BJ (cell line): ENCODE measurements around the gene RAP2C. TPM values are rescaled to one million over a fixed set of nuclear protein-coding genes. Genes with fewer than 3 reads are reported as not detected.

Source experiments
- CTCF ChIA-PET: fragments of 350-600 bp; formaldehyde crosslinking; extraction: SDS; loops from one replicate; lab custom pipeline; 2021; ENCODE audit warnings: antibody characterized with exemption, inconsistent platforms; lab: Yijun Ruan, JAX
- POLR2A ChIA-PET: fragments of 300-600 bp; sonication (Branson Sonifier 250); formaldehyde crosslinking; extraction: SDS; loops from one replicate; lab custom pipeline; 2021; ENCODE audit warnings: antibody characterized with exemption; lab: Charles Lee
- DNase-seq: peaks from one replicate; pipeline ENCODE4 v3.0.0-alpha.2; 2011; ENCODE audit warnings: low read depth
- H3K27me3 ChIP-seq: 2 replicates; pipeline ENCODE4 v1.6.0; 2011; ENCODE audit warnings: low read length; ENCODE audit not compliant: control insufficient read depth, insufficient read depth
- H3K36me3 ChIP-seq: 2 replicates; pipeline ENCODE4 v1.5.1; 2011; ENCODE audit warnings: low read length; ENCODE audit not compliant: control insufficient read depth, insufficient read depth
- H3K4me3 ChIP-seq: 2 replicates; pipeline ENCODE4 v1.5.1; 2011; ENCODE audit warnings: low read depth, mild to moderate bottlenecking, control low read depth, low read length
- CTCF ChIP-seq: IDR thresholded peaks from 2 replicates; pipeline ENCODE4 v1.5.1; 2011; ENCODE audit warnings: low read depth, mild to moderate bottlenecking, control low read depth, inconsistent platforms, low read length, moderate library complexity; ENCODE audit not compliant: insufficient read depth
- polyA plus RNA-seq: library from polyadenylated mRNA; depleted of rRNA; stranded (reverse); fragments of >200 nt; gene quantifications from 2 replicates; pipeline ENCODE4 v1.2.3, GENCODE V29; 2011

RAP2C gene
- polyA plus RNA-seq, 1 experiment, result 9.0 TPM

GRCh38 chrX:132226169-132226568, 6.9 kb upstream of the RAP2C start:
- Histone ChIP-seq H3K27me3 (no peaks in the 10 kb centered on the region), H3K36me3 (no peaks in the 10 kb centered on the region), H3K4me3 (no peak overlapping the region)
- ChIA-PET POLR2A (interaction anchor here (0.6 kb wide), 1 partner anchor 135 kb away, joined by 4 read pairs; no protein-coding TSS in a partner anchor), CTCF (interaction anchor here (0.5 to 1.8 kb wide), 5 partner anchors 66 to 388 kb away, joined by 3 to 10 read pairs (median 4); no protein-coding TSS in a partner anchor)
- peak; percentile 36; the same call in 1 of the 2 replicates for TF ChIP-seq CTCF
- no peak for DNase-seq

GRCh38 chrX:132218100-132218812, 991 bp downstream of the RAP2C start:
- ChIA-PET CTCF (interaction anchor here (1.5 to 4.3 kb wide), 6 partner anchors 25 to 377 kb away, joined by 4 to 34 read pairs (median 5); no protein-coding TSS in a partner anchor), POLR2A (no interaction called here)
- Histone ChIP-seq H3K4me3 (peak overlapping the region; percentile 73), H3K27me3 (no peaks in the 10 kb centered on the region), H3K36me3 (no peaks in the 10 kb centered on the region)
- DNase-seq, result no peak
- no peak for TF ChIP-seq CTCF

GRCh38 chrX:132217203-132218073, 1.8 kb downstream of the RAP2C start:
- peak overlapping the region; percentile 73 for H3K4me3 ChIP-seq
- no peaks in the 10 kb centered on the region for H3K27me3 ChIP-seq
- TF ChIP-seq CTCF, result no peak
- no peaks in the 10 kb centered on the region for H3K36me3 ChIP-seq
- ChIA-PET POLR2A (no interaction called here), CTCF (interaction anchor here (2.3 to 4.3 kb wide), 2 partner anchors 114 to 126 kb away, joined by 4 to 34 read pairs; no protein-coding TSS in a partner anchor)
- no peak for DNase-seq

GRCh38 chrX:132216806-132217202, 2.4 kb downstream of the RAP2C start:
- Histone ChIP-seq H3K4me3 (peak overlapping the region; percentile 73), H3K36me3 (no peaks in the 10 kb centered on the region), H3K27me3 (no peaks in the 10 kb centered on the region)
- ChIA-PET CTCF (no interaction called here), POLR2A (no interaction called here)
- DNase-seq, result no peak
- no peak for TF ChIP-seq CTCF

- Histone ChIP-seq H3K4me3 (peak overlapping the region; percentile 73), H3K27me3 (no peaks in the 10 kb centered on the region), H3K36me3 (no peaks in the 10 kb centered on the region)
- CTCF ChIA-PET, result no interaction called here
- DNase-seq, result no peak
- POLR2A ChIA-PET, result no interaction called here
- no peak for TF ChIP-seq CTCF
These were observed 3.0 kb downstream of the RAP2C start for GRCh38 chrX:132216283-132216682.
